Endothelial cell of umbilical vein (primary cell): ENCODE measurements around the gene SMIM14. TPM values are rescaled to one million over a fixed set of nuclear protein-coding genes. Genes with fewer than 3 reads are reported as not detected.

Source experiments
- BruUV-seq: library from RNA; stranded (reverse); fragments of 400-500 nt; replicated peaks from 2 replicates; lab custom pipeline; 2021; lab: Mats Ljungman, UMichigan
- CTCF ChIA-PET: fragments of 300-600, 350-600 bp; sonication (Branson Sonifier 250); formaldehyde crosslinking; loops from one replicate; lab custom pipeline; 2021; ENCODE audit warnings: antibody characterized with exemption, inconsistent platforms; lab: Charles Lee
- POLR2A ChIA-PET: fragments of 300-600, 350-600 bp; sonication (Branson Sonifier 250); formaldehyde crosslinking; loops from one replicate; lab custom pipeline; 2021; ENCODE audit warnings: antibody characterized with exemption, inconsistent platforms; lab: Charles Lee
- DNase-seq: peaks from one replicate; pipeline ENCODE4 v3.0.0-alpha.2; 2011; ENCODE audit warnings: low read depth, low spot score
- FAIRE-seq: peaks from 2 replicates; lab custom pipeline; 2011; peaks lifted over from hg19 to GRCh38; lab: Jason Lieb, UNC
- H2AFZ ChIP-seq: 2 replicates; pipeline ENCODE4 v1.6.0; 2012; ENCODE audit warnings: low read depth, low read length, control low read depth, inconsistent platforms
- H3K27ac ChIP-seq: 2 replicates; pipeline ENCODE4 v1.5.1; 2011; ENCODE audit warnings: low read depth, mild to moderate bottlenecking, control low read depth, low read length, moderate library complexity; ENCODE audit not compliant: insufficient read depth
- H3K27me3 ChIP-seq, 2 experiments: 2 replicates each; pipeline versions ENCODE4 v1.6.0 to v1.6.1; 2011; ENCODE audit warnings: low read length in 2 of 2, mixed read lengths in 1 of 2; ENCODE audit not compliant: control insufficient read depth in 2 of 2, insufficient read depth in 2 of 2
- H3K36me3 ChIP-seq, 2 experiments: 2 replicates in 1 of 2; 3 replicates in 1 of 2; pipeline ENCODE4 v1.5.1; 2011; ENCODE audit warnings: low read length in 2 of 2, mild to moderate bottlenecking in 1 of 2, moderate library complexity in 1 of 2; ENCODE audit not compliant: control insufficient read depth in 2 of 2, insufficient read depth in 2 of 2; ENCODE audit errors: extremely low read depth in 1 of 2
- H3K4me1 ChIP-seq: 3 replicates; pipeline ENCODE4 v1.5.1; 2011; ENCODE audit warnings: mild to moderate bottlenecking, low read length; ENCODE audit not compliant: control insufficient read depth, insufficient read depth; ENCODE audit errors: extremely low read depth
- H3K4me2 ChIP-seq: 2 replicates; pipeline ENCODE4 v1.6.1; 2011; ENCODE audit warnings: low read length, control low read depth, mixed read lengths; ENCODE audit not compliant: insufficient read depth
- H3K4me3 ChIP-seq, 3 experiments: fragments of 200-600 bp in 1 of 3; sonication (generic), shearing (Covaris generic) in 1 of 3; replicated peaks in 1 of 3; 2 replicates each; pipeline ENCODE4 v1.5.1; 2011 to 2016; ENCODE audit warnings: control low read depth in 3 of 3, low read length in 3 of 3, mild to moderate bottlenecking in 2 of 3, inconsistent platforms in 1 of 3, low read depth in 1 of 3, moderate library complexity in 1 of 3; ENCODE audit not compliant: insufficient read depth in 1 of 3
- H3K79me2 ChIP-seq: 2 replicates; pipeline ENCODE4 v1.6.0; 2012; ENCODE audit warnings: low read length, inconsistent platforms; ENCODE audit not compliant: control insufficient read depth, insufficient read depth
- H3K9ac ChIP-seq: replicated peaks from 2 replicates; pipeline ENCODE3; 2011; ENCODE audit warnings: low read length, control low read depth; ENCODE audit not compliant: insufficient read depth; ENCODE audit errors: extremely low read depth
- H3K9me1 ChIP-seq: replicated peaks from 3 replicates; pipeline ENCODE4 v1.6.0; 2011; ENCODE audit warnings: mild to moderate bottlenecking, low read length; ENCODE audit not compliant: control insufficient read depth, insufficient read depth; ENCODE audit errors: extremely low read depth
- H3K9me3 ChIP-seq: replicated peaks from 2 replicates; pipeline ENCODE4 v1.5.1; 2012; ENCODE audit warnings: low read length, inconsistent platforms; ENCODE audit not compliant: control insufficient read depth, insufficient read depth
- H4K20me1 ChIP-seq: replicated peaks from 2 replicates; pipeline ENCODE3; 2011; ENCODE audit warnings: mild to moderate bottlenecking, low read length; ENCODE audit not compliant: control insufficient read depth, insufficient read depth; ENCODE audit errors: extremely low read depth
- EZH2 ChIP-seq: IDR thresholded peaks from 2 replicates; pipeline ENCODE4 v1.6.1; 2012; ENCODE audit warnings: borderline replicate concordance, low read depth, mild to moderate bottlenecking, moderate library complexity, low read length, inconsistent platforms; ENCODE audit not compliant: severe bottlenecking
- FOS ChIP-seq: IDR thresholded peaks from 2 replicates; pipeline ENCODE4 v1.6.1; 2011; ENCODE audit warnings: mild to moderate bottlenecking, low read length, moderate library complexity, borderline replicate concordance; ENCODE audit not compliant: insufficient read depth
- GATA2 ChIP-seq: IDR thresholded peaks from 2 replicates; pipeline ENCODE4 v1.7.0; 2011; ENCODE audit warnings: low read depth, mild to moderate bottlenecking, moderate library complexity, mixed read lengths, low read length; ENCODE audit not compliant: insufficient read length, insufficient read depth
- JUN ChIP-seq: IDR thresholded peaks from 2 replicates; pipeline ENCODE4 v1.6.1; 2011; ENCODE audit warnings: borderline replicate concordance, low read depth; ENCODE audit not compliant: insufficient read length, insufficient read depth
- MYC ChIP-seq: IDR thresholded peaks from one replicate; pipeline ENCODE4 v1.6.1; 2011; ENCODE audit warnings: mild to moderate bottlenecking, low read depth, low read length
- POLR2A ChIP-seq: IDR thresholded peaks from 2 replicates; pipeline ENCODE4 v1.6.1; 2012; ENCODE audit warnings: low read depth, mild to moderate bottlenecking, control low read depth, low read length
- POLR2AphosphoS5 ChIP-seq: IDR thresholded peaks from 2 replicates; pipeline ENCODE4 v1.6.1; 2012; ENCODE audit warnings: low read depth, mild to moderate bottlenecking, control low read depth, low read length, moderate library complexity; ENCODE audit not compliant: insufficient read depth
- dilution Hi-C: fragments of 300-500 bp; cut with MboI; formaldehyde crosslinking; loops from one replicate; pipeline ENCODE4 v1.15.0; 2019; ENCODE audit warnings: low sequenced_read_pairs; ENCODE audit not compliant: extremely low pct_ligation_motif_present
- intact Hi-C: fragments of 100-400 bp; cut with micrococcal nuclease; formaldehyde crosslinking; loops from one replicate; pipeline ENCODE4 v1.10.0; 2022
- polyA plus RNA-seq, 4 experiments: library from polyadenylated mRNA; depleted of rRNA in 3 of 4; stranded (reverse) in 3 of 4; unstranded in 1 of 4; fragments of >200 nt; gene quantifications; 2 replicates each; pipeline versions ENCODE4 v1.2.1 to v1.2.3, GENCODE V29; 2011 to 2012; ENCODE audit warnings: missing spikeins in 1 of 4
- total RNA-seq: library from RNA; stranded (reverse); gene quantifications from 2 replicates; pipeline ENCODE4 v1.2.3, GENCODE V29; 2021
- TF ChIP-seq, protein P1 (sequence below), 2 donors: IDR thresholded peaks; 1 replicate in 1 of 2; 2 replicates in 1 of 2; pipeline ENCODE4 v1.5.1; 2011; ENCODE audit warnings: low read length in 2 of 2, mild to moderate bottlenecking in 2 of 2, moderate library complexity in 2 of 2, control low read depth in 1 of 2, inconsistent platforms in 1 of 2, low read depth in 1 of 2; ENCODE audit not compliant: insufficient read depth in 1 of 2; ENCODE audit errors: extremely low read depth in 1 of 2
- TF ChIP-seq, protein P2 (sequence below): IDR thresholded peaks from 2 replicates; pipeline ENCODE4 v1.6.1; 2011; ENCODE audit not compliant: insufficient read depth, insufficient read length

Gene SMIM14
- total and polyA plus RNA-seq, 2 donors (not counting 3 experiments of a cell fraction or from before 2014, with no cell fraction given) = 12.3 to 15.4 TPM

DNA sequence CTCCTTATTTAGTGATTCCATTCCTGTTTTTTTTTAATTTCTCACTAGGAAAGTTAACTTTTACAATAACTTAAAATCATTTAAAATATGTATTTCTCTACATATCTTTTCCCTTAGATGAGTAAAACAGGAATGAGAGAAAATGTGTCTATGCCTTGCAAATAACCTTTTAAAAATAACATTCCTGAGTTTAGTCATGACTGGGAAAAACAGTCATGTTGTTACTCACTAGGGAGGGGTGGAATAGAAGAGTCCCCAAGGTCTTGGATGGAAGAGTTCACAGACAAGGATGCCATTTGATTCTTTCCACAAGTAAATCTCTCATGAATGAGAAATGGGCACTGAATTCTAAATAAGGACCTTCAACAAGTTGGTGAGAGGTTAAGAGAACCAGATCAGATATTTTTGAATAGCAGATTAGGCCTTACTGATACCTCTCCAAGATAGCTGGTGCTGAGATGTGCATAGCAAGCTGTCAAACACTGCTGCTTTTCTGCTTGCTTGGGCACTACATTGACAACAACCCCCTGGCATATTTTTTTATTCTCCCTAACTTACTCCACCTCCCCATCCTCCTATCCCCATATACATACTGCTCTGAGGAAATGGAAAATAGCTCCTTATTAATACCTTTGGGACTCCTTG lies 136.5 kb downstream of the SMIM14 start:
- no peak for FAIRE-seq
- dilution Hi-C loops = no loop called here

DNA sequence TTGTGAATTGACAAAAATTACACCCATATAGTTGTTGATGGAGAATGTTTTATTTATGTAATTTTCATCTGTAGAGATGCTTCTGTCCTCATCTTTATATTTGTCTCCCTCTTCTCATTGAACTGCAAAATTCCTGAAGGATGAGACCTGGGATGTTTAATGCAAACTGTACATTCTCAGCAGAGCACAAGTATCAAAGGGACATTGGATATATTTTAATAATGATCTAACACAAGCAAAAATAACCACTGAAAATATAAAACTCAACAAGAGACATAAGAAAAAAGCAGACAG lies 140.0 kb downstream of the SMIM14 start:
- BruUV-seq = no TSS peak
- CTCF ChIA-PET = no interaction called here
- dilution Hi-C loops = no loop called here

More for the DNA sequence above, 136.5 kb downstream of the SMIM14 start:
- CTCF ChIA-PET = interaction anchor here (0.8 to 1.0 kb wide), 3 partner anchors 10 to 19 kb away, joined by 3 read pairs; no protein-coding TSS in a partner anchor
- POLR2A ChIA-PET = no interaction called here
- no peaks in the 10 kb centered on the region for H3K79me2 ChIP-seq
- H3K9me1 ChIP-seq = no peaks in the 10 kb centered on the region
- H3K9me3 ChIP-seq = no peaks in the 10 kb centered on the region
- peaks cover 18 to 23% of the 10 kb centered on the region in 2 experiments for H3K36me3 ChIP-seq
- H3K4me1 ChIP-seq = no peaks in the 10 kb centered on the region
- H3K4me2 ChIP-seq = no peak overlapping the region
- TF ChIP-seq, protein P1, sequence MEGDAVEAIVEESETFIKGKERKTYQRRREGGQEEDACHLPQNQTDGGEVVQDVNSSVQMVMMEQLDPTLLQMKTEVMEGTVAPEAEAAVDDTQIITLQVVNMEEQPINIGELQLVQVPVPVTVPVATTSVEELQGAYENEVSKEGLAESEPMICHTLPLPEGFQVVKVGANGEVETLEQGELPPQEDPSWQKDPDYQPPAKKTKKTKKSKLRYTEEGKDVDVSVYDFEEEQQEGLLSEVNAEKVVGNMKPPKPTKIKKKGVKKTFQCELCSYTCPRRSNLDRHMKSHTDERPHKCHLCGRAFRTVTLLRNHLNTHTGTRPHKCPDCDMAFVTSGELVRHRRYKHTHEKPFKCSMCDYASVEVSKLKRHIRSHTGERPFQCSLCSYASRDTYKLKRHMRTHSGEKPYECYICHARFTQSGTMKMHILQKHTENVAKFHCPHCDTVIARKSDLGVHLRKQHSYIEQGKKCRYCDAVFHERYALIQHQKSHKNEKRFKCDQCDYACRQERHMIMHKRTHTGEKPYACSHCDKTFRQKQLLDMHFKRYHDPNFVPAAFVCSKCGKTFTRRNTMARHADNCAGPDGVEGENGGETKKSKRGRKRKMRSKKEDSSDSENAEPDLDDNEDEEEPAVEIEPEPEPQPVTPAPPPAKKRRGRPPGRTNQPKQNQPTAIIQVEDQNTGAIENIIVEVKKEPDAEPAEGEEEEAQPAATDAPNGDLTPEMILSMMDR (IDR thresholded peaks at IDR 0.05; ENCODE audit: extremely low read depth in 1 of 2, insufficient read depth in 1 of 2, low read depth in 1 of 2, low read length in 2 of 2) = no peak
- peak; percentile 23 for TF ChIP-seq FOS
- no peak overlapping the region for H3K4me3 ChIP-seq
- BruUV-seq = no TSS peak
- H3K27ac ChIP-seq = no peak overlapping the region
- no peak overlapping the region for H2AFZ ChIP-seq
- no peak overlapping the region for H3K9ac ChIP-seq
- no peaks in the 10 kb centered on the region for H3K27me3 ChIP-seq
- DNase-seq = peak; percentile 13
- no peaks in the 10 kb centered on the region for H4K20me1 ChIP-seq
- intact Hi-C loops = no loop called here

More for the DNA sequence above, 140.0 kb downstream of the SMIM14 start:
- H3K79me2 ChIP-seq = no peaks in the 10 kb centered on the region
- H3K27me3 ChIP-seq = no peaks in the 10 kb centered on the region
- intact Hi-C loops = no loop called here
- TF ChIP-seq EZH2 = no peak
- TF ChIP-seq GATA2 = no peak
- TF ChIP-seq, protein P1 (IDR thresholded peaks at IDR 0.05; ENCODE audit: extremely low read depth in 1 of 2, insufficient read depth in 1 of 2, low read depth in 1 of 2, low read length in 2 of 2) = no peak
- TF ChIP-seq, protein P2, sequence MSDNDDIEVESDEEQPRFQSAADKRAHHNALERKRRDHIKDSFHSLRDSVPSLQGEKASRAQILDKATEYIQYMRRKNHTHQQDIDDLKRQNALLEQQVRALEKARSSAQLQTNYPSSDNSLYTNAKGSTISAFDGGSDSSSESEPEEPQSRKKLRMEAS = no peak
- TF ChIP-seq FOS = no peak
- no peak for TF ChIP-seq MYC
- TF ChIP-seq JUN = no peak
- no peak for TF ChIP-seq POLR2A
- TF ChIP-seq POLR2AphosphoS5 = no peak
- H3K9me3 ChIP-seq = no peaks in the 10 kb centered on the region
- H3K9me1 ChIP-seq = no peaks in the 10 kb centered on the region
- FAIRE-seq = no peak
- H2AFZ ChIP-seq = no peak overlapping the region
- no peaks in the 10 kb centered on the region for H3K4me1 ChIP-seq
- POLR2A ChIA-PET = no interaction called here
- H3K36me3 ChIP-seq = peaks cover 9 to 14% of the 10 kb centered on the region in 2 experiments
- no peak overlapping the region for H3K27ac ChIP-seq
- no peak for DNase-seq
- no peak overlapping the region for H3K4me2 ChIP-seq
- no peak overlapping the region for H3K9ac ChIP-seq
- no peak overlapping the region for H3K4me3 ChIP-seq
- no peaks in the 10 kb centered on the region for H4K20me1 ChIP-seq
